ENCODE data around the gene ALS2.
"Not testable (repeated sequence)": the region's sequence is repeated elsewhere in the genome, so short reads cannot be mapped to it uniquely, and the experiment has no call there.

Gene ALS2

DNA sequence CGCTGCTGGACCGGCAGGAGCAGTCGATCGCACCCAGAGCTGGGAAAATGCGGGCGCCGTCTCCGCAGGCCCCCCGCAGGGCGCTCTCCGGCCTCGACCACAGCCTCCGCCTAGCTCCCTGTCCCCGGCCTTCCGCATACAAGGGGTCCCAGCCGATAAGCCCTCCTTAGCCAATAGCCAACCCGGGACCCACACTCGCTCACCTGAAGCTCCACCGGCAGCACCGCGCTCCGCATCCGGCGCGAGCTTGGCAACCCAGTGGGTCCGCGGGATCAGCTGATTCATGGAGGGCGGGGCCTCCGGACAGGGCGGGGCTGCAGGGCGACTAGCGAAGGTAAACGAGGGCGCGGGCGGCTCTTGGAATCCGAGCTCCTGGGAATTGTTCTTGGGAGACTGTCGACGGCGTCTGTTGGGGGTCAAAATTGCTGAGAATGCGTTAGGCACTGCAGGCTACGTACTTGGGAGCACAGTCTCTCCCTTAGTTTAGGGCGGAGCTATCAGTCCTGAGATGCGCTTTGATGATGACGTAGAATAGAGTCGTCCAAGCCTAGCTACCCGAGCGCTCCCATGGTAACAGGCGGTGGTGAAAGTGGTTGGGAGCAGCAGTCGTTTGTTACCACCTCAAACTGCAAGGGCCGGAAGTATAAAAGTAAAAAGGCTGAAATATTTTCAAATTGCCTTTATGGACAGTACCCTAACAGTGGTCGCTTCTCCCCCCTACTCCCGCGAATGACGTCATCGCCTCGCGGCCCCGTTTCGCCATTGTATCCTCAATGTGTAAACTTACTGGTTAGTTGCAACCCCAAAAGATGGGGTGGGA lies at the start of gene ALS2:
ALS2 (minus strand) TSS at position 260 of the 820 bp plus-strand sequence. CDS start 12,048 bp downstream, outside the sequence.
- peak within 1 kb of the TSS; percentile 64 to 97 (median 87) for H3K4me3 ChIP-seq
- H3K27ac ChIP-seq: peak within 1 kb of the TSS; percentile 70 to 97 (median 89)

GRCh38 chr2:201828220-201828619 lies 47.5 kb upstream of the ALS2 start:
- Histone ChIP-seq H3K4me3 (no peak overlapping the region), H3K27ac (no peak overlapping the region)

DNA sequence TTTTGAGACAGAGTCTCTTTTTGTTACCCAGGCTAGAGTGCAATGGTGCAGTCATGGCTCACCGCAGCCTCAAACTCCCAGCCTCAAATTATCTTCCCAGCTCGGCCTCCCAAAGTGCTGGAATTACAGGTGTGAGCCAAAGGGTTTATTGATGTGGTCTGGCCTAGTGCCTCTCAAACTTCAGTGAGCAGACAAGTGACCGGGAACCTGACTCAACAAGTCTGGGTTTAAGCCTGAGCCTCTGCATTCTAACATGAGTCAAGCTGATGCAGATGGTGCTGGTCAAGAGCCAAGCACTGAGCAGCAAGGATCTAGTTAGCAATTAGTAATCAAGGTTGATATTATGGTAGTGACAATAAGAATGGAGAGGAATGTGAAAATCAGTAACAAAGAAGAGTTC lies 46.9 kb upstream of the ALS2 start:
- Histone ChIP-seq H3K27ac (no peak overlapping the region), H3K4me3 (no peak overlapping the region)

- Histone ChIP-seq H3K4me3 (no peak overlapping the region), H3K27ac (no peak overlapping the region)
These were observed 43.5 kb upstream of the ALS2 start for GRCh38 chr2:201824212-201824611.

GRCh38 chr2:201821080-201821479 lies 40.3 kb upstream of the ALS2 start:
- no peak overlapping the region for H3K4me3 ChIP-seq
- no peak overlapping the region for H3K27ac ChIP-seq

- H3K4me3 ChIP-seq: no peak overlapping the region
- H3K27ac ChIP-seq: no peak overlapping the region
These were observed 39.8 kb upstream of the ALS2 start for GRCh38 chr2:201820383-201821007.

DNA sequence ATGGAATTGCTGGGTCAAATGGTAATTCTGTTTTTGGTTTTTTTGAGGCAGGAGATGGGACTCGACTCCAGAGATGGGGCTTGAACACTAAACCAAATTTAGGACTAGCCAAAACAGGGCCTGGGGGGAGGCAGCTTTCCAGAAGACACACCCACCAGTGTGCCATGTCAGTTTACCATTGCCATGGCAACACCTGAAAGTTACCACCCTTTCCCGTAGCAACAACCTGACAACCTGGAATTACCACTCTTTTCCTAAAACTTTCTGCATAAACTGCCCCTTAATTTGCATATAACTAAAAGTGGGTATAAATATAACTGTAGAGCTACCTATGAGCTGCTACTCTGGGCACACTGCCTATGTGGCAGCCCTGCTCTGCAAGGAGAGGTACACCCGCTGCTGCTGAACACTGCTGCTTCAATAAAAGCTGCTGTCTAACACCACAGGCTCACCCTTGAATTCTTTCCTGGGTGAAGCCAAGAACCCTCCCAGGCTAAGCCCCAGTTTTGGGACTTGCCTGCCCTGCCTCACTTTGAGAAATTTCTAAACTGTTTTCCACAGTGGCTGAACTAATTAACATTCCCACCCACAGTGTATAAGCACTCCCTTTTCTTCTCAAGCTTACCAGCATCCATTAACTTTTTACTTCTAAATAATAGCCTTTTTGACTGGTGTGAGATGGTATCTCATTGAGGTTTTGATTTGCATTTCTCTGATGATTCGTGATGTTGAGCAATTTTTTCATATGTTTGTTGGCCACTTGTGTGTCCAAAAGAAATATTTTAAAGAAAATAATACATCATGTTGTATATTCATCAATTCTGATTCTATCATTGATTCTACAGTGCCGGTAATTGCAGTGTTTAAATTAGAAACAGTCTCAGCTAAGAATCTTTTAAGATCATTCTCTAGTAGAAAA lies 36.2 kb upstream of the ALS2 start:
- no peak overlapping the region for H3K27ac ChIP-seq
- H3K4me3 ChIP-seq: no peak overlapping the region

- H3K4me3 ChIP-seq: no peak overlapping the region
- H3K27ac ChIP-seq: no peak overlapping the region
These were observed 33.4 kb upstream of the ALS2 start for GRCh38 chr2:201813996-201814760.

- not testable (repeated sequence) for H3K27ac ChIP-seq, H3K4me3 ChIP-seq
These were observed 29.9 kb upstream of the ALS2 start for GRCh38 chr2:201810604-201811003.

GRCh38 chr2:201809633-201810032 lies 28.9 kb upstream of the ALS2 start:
- H3K4me3 ChIP-seq: no peak overlapping the region
- no peak overlapping the region for H3K27ac ChIP-seq

DNA sequence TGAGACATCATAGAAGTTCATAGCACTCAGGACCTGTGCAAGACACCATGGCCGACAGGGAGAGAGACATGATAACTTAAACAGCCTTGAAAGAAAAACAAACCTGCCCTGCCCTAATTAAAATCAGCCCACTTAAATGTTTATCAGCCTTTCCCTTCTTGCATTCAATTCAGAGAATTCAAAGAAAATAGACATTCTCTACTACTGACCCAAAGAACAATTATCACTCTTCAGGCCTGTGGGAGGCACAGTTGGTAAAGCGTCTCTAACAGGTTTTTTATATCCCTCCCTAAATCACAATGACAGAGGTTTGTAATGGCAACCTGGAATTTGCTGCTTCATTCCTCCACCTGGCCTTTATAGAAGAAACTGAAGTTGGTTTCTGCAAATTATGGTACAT lies 27.3 kb upstream of the ALS2 start:
- H3K27ac ChIP-seq: peak overlapping the region in 1 of 21 experiments; percentile 2

GRCh38 chr2:201807452-201807999 lies 26.8 kb upstream of the ALS2 start:
- Histone ChIP-seq H3K4me3 (no peak overlapping the region), H3K27ac (peak overlapping the region in 4 of 21 experiments; percentile 2 to 37 (median 20))

More for the DNA sequence above, 27.3 kb upstream of the ALS2 start:
- H3K4me3 ChIP-seq: no peak overlapping the region

DNA sequence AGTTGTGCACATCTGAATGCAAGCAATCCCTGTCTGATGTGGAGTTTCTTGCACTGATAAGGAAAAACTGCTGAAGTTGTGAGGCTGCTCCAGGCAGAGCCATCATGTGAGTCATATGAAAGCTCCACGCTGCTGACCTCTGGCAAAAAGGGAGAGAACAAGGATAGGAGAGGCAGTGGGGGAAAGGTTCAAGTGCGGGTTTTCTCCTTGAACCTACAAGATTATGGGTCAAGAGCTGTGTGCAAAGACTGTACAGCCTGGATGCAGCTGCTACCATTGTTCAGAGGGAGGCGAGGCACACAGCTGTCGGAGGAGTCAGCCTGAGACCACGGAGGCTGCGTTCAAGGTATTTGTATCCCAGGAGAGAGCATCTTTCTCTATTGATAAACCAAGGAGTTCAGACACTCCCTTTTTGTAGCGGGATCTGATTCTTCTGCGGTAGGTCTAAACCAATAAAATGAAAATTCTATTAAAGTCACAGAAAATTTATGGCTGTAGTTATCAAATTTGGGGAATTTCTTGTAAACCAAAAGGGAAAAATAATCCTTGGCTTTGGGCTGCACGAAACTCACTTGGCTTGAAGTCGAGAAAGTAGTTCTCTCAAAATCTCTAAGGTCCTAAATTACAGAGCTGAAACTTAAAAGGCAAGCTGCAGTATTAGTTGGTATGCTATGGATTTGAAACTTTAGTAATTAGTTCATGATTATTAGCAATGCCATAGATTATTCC lies 25.9 kb upstream of the ALS2 start, which contains the start of gene CDK15:
CDK15 (plus strand) TSS at position 96 of the 729 bp plus-strand sequence; CDS start at position 224, 128 bp downstream.
- H3K27ac ChIP-seq: peak within 1 kb of the TSS in 4 of 21 experiments; percentile 2 to 37 (median 20)
- no peak within 1 kb of the TSS for H3K4me3 ChIP-seq

DNA sequence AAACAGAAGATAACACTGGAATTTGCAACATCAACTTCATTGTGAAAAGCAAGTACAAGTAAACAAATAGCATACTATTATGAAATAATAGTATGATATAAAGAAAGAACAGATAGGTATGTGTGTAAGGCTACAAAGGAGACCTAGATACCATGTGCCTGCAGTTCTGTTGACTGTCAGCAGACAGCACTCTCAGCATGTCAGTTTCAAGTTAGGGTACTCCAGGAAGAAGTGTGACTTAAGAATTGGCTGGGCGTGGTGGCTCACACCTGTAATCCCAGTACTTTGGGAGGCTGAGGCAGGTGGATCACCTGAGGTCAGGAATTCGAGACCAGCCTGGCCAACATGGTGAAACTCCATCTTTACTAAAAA lies 18.2 kb upstream of the ALS2 start:
- H3K27ac ChIP-seq: peak overlapping the region in 1 of 21 experiments; percentile 58

GRCh38 chr2:201798252-201798913 lies 17.6 kb upstream of the ALS2 start:
- peak overlapping the region in 1 of 21 experiments; percentile 58 for H3K27ac ChIP-seq
- H3K4me3 ChIP-seq: no peak overlapping the region

More for the DNA sequence above, 18.2 kb upstream of the ALS2 start:
- not testable (repeated sequence) for H3K4me3 ChIP-seq

DNA sequence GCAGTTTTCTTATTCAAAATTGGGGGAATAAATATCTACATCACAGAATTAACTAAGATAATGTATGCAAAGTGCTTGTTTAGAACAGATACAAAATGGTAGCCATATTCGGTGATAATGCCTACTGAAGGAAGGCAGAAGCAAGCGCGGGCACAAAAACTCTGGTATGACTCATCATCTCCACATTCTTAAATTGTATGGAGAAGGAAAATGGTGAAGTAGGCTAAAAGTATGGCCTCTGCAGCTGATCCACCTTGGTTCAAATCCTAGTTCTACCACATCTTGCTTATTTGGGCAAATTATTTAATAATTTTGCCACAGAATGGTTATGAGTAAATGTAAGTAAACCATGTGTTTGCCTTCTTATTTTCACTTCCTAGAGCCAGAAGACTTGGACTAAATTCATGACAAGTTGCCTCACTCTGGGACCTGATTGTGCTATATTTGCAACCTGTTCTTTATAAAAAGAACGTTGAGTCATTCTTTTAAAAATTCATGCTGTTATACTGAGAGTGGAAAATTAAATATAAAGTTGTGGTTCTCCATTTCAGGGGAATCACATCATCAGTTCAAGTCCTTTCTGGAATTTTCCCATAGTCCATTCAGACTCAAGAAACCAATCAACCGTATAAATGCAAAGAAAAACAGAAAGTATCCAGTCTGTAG lies 16.6 kb upstream of the ALS2 start:
- H3K4me3 ChIP-seq: no peak overlapping the region
- peak overlapping the region in 2 of 21 experiments; percentile 24 to 58 for H3K27ac ChIP-seq

- no peak overlapping the region for H3K27ac ChIP-seq
These were observed 15.7 kb upstream of the ALS2 start for GRCh38 chr2:201796478-201796865.

More at GRCh38 chr2:201796478-201796865, 15.7 kb upstream of the ALS2 start:
- H3K4me3 ChIP-seq: no peak overlapping the region
